Upper lobe of left lung (tissue), 6 donors: Measurements from ENCODE around the gene LMF2. TPM values are rescaled to one million over a fixed set of nuclear protein-coding genes. Genes with fewer than 3 reads are reported as not detected.

Experiments used
- ATAC-seq, 2 donors: fragments of 200-7000 bp; cut with Tn5 transposase; one replicate each; pipeline ENCODE4 v1.9.1; 2022; ENCODE audit warnings: mild to moderate bottlenecking in 2 of 2, moderate library complexity in 2 of 2; ENCODE audit not compliant: low FRiP score in 2 of 2
- DNase-seq, 2 donors: peaks; one replicate each; pipeline ENCODE4 v3.0.0-alpha.2; 2019 to 2020
- H3K27ac ChIP-seq, 4 donors: fragments of 200-600 bp; sonication (generic); one replicate each; pipeline ENCODE4 v1.5.1; 2016 to 2019
- H3K27me3 ChIP-seq, 4 donors: fragments of 200-600 bp; sonication (generic); one replicate each; pipeline ENCODE4 v1.5.1; 2017 to 2019
- H3K36me3 ChIP-seq, 4 donors: fragments of 200-600 bp; sonication (generic); one replicate each; pipeline ENCODE4 v1.5.1; 2016 to 2019
- H3K4me1 ChIP-seq, 4 donors: fragments of 200-600 bp; sonication (generic); one replicate each; pipeline ENCODE4 v1.5.1; 2018 to 2019
- H3K4me3 ChIP-seq, 4 donors: fragments of 200-600 bp; sonication (generic); one replicate each; pipeline ENCODE4 v1.5.1; 2017 to 2019; ENCODE audit warnings: mild to moderate bottlenecking in 2 of 4, moderate library complexity in 1 of 4
- H3K9me3 ChIP-seq, 4 donors: fragments of 200-600 bp; sonication (generic); one replicate each; pipeline ENCODE4 v1.5.1; 2018 to 2019
- CTCF ChIP-seq, 6 experiments: fragments of 450-650 bp in 4 of 6; fragments of 200-600 bp in 2 of 6; sonication (generic) in 2 of 6; IDR thresholded peaks; one replicate each; pipeline ENCODE4 v1.5.1; 2016 to 2019; ENCODE audit warnings: antibody characterized with exemption in 6 of 6
- EP300 ChIP-seq, 4 donors: sonication (generic); formaldehyde crosslinking; IDR thresholded peaks; one replicate each; pipeline ENCODE4 v1.5.1; 2017; ENCODE audit warnings: antibody characterized with exemption in 4 of 4, control low read depth in 2 of 4
- POLR2A ChIP-seq, 4 donors: fragments of 450-650 bp; IDR thresholded peaks; one replicate each; pipeline ENCODE4 v1.5.1; 2016 to 2017; ENCODE audit warnings: antibody characterized with exemption in 4 of 4, mild to moderate bottlenecking in 2 of 4
- POLR2AphosphoS5 ChIP-seq, 2 donors: sonication (generic); formaldehyde crosslinking; IDR thresholded peaks; one replicate each; pipeline ENCODE4 v1.5.1; 2017; ENCODE audit warnings: antibody characterized with exemption in 2 of 2
- WGBS, 2 donors: methylation state at CpG; one replicate each; pipeline ENCODE4 v1.1.5; 2017 to 2018; 5-methylcytosine and 5-hydroxymethylcytosine counted together
- total RNA-seq, 6 donors: library from RNA; depleted of rRNA in 4 of 6; stranded (reverse); fragments of >200 nt in 4 of 6; gene quantifications; one replicate each; pipeline versions ENCODE4 v1.1.0 to v1.2.1, GENCODE V29; 2016 to 2021
- donor health status: DM: no; HTN: no; CAD: no; lungs with moderate emphysema.
- donor health status: DM: no; HTN: yes; CAD: no; lungs with severe emphysema.

Gene LMF2
- total RNA-seq, 6 donors from 2014 or later, result 36.0 to 87.4 (median 77.4) TPM

GRCh38 chr22:50459496-50460140 is 47.9 kb downstream of the LMF2 start:
- WGBS, 2 donors, result 94 to 98% methylated on average over 10 to 41 of the region's 41 CpGs
- ATAC-seq, result no peak
- peaks cover 48 to 100% (median 99%) of the 10 kb centered on the region in 4 donors for H3K36me3 ChIP-seq

GRCh38 chr22:50459016-50459415 is 48.5 kb downstream of the LMF2 start:
- Histone ChIP-seq H3K27me3 (no peaks in the 10 kb centered on the region), H3K4me1 (no peaks in the 10 kb centered on the region), H3K4me3 (no peak overlapping the region), H3K36me3 (peaks cover 47 to 100% (median 99%) of the 10 kb centered on the region in 4 donors), H3K9me3 (no peaks in the 10 kb centered on the region), H3K27ac (no peak overlapping the region)
- no peak for ATAC-seq
- no peak for TF ChIP-seq EP300 (IDR thresholded peaks at IDR 0.05)
- TF ChIP-seq POLR2A (IDR thresholded peaks at IDR 0.05), result no peak
- peak in 1 of 2 donors; percentile 83 for DNase-seq
- 91 to 94% methylated on average over 22 of the region's 22 CpGs for WGBS, 2 donors

More at GRCh38 chr22:50459496-50460140, 47.9 kb downstream of the LMF2 start:
- Histone ChIP-seq H3K27ac (no peak overlapping the region), H3K4me3 (no peak overlapping the region), H3K27me3 (no peaks in the 10 kb centered on the region), H3K4me1 (no peaks in the 10 kb centered on the region), H3K9me3 (no peaks in the 10 kb centered on the region)
- DNase-seq, result peak in 1 of 2 donors; percentile 81
- TF ChIP-seq POLR2AphosphoS5 (IDR thresholded peaks at IDR 0.05) (no peak), POLR2A (IDR thresholded peaks at IDR 0.05) (no peak), EP300 (IDR thresholded peaks at IDR 0.05) (no peak), CTCF (IDR thresholded peaks at IDR 0.05) (no peak)

- TF ChIP-seq CTCF (IDR thresholded peaks at IDR 0.05), result no peak
- no peak for TF ChIP-seq POLR2A (IDR thresholded peaks at IDR 0.05)
- TF ChIP-seq POLR2AphosphoS5 (IDR thresholded peaks at IDR 0.05), result no peak
- TF ChIP-seq EP300 (IDR thresholded peaks at IDR 0.05), result no peak
- Histone ChIP-seq H3K27ac (no peak overlapping the region), H3K4me1 (no peaks in the 10 kb centered on the region), H3K4me3 (no peak overlapping the region), H3K27me3 (no peaks in the 10 kb centered on the region), H3K36me3 (peaks cover 27 to 97% (median 85%) of the 10 kb centered on the region in 4 donors), H3K9me3 (no peaks in the 10 kb centered on the region)
- ATAC-seq, result no peak
- DNase-seq, result peak in 1 of 2 donors; percentile 80
- 90 to 91% methylated on average over 15 to 32 of the region's 34 CpGs for WGBS, 2 donors
Measured at GRCh38 chr22:50456466-50457234, 50.9 kb downstream of the LMF2 start.

- no peaks in the 10 kb centered on the region for H3K4me1 ChIP-seq
- H3K27ac ChIP-seq, result no peak overlapping the region
- H3K36me3 ChIP-seq, result peaks cover 21 to 97% (median 79%) of the 10 kb centered on the region in 4 donors
- H3K27me3 ChIP-seq, result no peaks in the 10 kb centered on the region
- WGBS, 2 donors, result 99 to 100% methylated on average over 1 to 11 of the region's 11 CpGs
- no peak for ATAC-seq
- no peak overlapping the region for H3K4me3 ChIP-seq
- DNase-seq, result peak in 1 of 2 donors; percentile 64
- TF ChIP-seq CTCF (IDR thresholded peaks at IDR 0.05) (no peak), EP300 (IDR thresholded peaks at IDR 0.05) (no peak), POLR2AphosphoS5 (IDR thresholded peaks at IDR 0.05) (no peak)
- no peaks in the 10 kb centered on the region for H3K9me3 ChIP-seq
Measured at GRCh38 chr22:50456026-50456425, 51.5 kb downstream of the LMF2 start.

GRCh38 chr22:50455201-50455600 is 52.3 kb downstream of the LMF2 start:
- peaks cover 16 to 97% (median 74%) of the 10 kb centered on the region in 4 donors for H3K36me3 ChIP-seq
- TF ChIP-seq POLR2A (IDR thresholded peaks at IDR 0.05), result no peak
- no peak for TF ChIP-seq POLR2AphosphoS5 (IDR thresholded peaks at IDR 0.05)
- TF ChIP-seq CTCF (IDR thresholded peaks at IDR 0.05), result no peak
- TF ChIP-seq EP300 (IDR thresholded peaks at IDR 0.05), result no peak

More at GRCh38 chr22:50455201-50455600, 52.3 kb downstream of the LMF2 start:
- ATAC-seq (no peak), DNase-seq (peak in 1 of 2 donors; percentile 65)
- 94 to 97% methylated on average over 11 to 13 of the region's 18 CpGs for WGBS, 2 donors
- Histone ChIP-seq H3K4me1 (no peaks in the 10 kb centered on the region), H3K27ac (no peak overlapping the region), H3K4me3 (no peak overlapping the region), H3K27me3 (no peaks in the 10 kb centered on the region), H3K9me3 (no peaks in the 10 kb centered on the region)
